Mesothelial cell of epicardium (in vitro differentiated cells): Measurements from ENCODE around the gene TCEA3. TPM values are rescaled to one million over a fixed set of nuclear protein-coding genes. Genes with fewer than 3 reads are reported as not detected.

Experiments used
- DNase-seq, 2 experiments: peaks; one replicate each; pipeline ENCODE4 v3.0.0; 2021; ENCODE audit warnings: low spot score in 2 of 2; ENCODE audit not compliant: unreplicated experiment in 2 of 2
- H3K27ac Mint-ChIP-seq: 2 replicates; pipeline ENCODE4 v1.8.0; 2021; ENCODE audit warnings: mixed read lengths
- H3K27me3 Mint-ChIP-seq: 2 replicates; pipeline ENCODE4 v1.8.0; 2021; ENCODE audit warnings: low read depth, mixed read lengths
- H3K36me3 Mint-ChIP-seq: 2 replicates; pipeline ENCODE4 v1.8.0; 2021; ENCODE audit warnings: mixed read lengths
- H3K4me1 Mint-ChIP-seq: 2 replicates; pipeline ENCODE4 v1.8.0; 2021; ENCODE audit warnings: mixed read lengths
- H3K4me3 Mint-ChIP-seq: 2 replicates; pipeline ENCODE4 v1.8.0; 2021; ENCODE audit warnings: mild to moderate bottlenecking, moderate library complexity, mixed read lengths
- H3K9me3 Mint-ChIP-seq: 2 replicates; pipeline ENCODE4 v1.8.0; 2021; ENCODE audit warnings: mixed read lengths
- total RNA-seq: library from RNA; stranded (reverse); gene quantifications from 3 replicates; pipeline ENCODE4 v1.2.1, GENCODE V29; 2021
- TF ChIP-seq, protein P1 (sequence below): fragments of 200-600 bp; sonication (generic); IDR thresholded peaks from one replicate; pipeline ENCODE4 v1.5.0; 2021; ENCODE audit warnings: antibody characterized with exemption; ENCODE audit not compliant: unreplicated experiment

TCEA3 gene
- total RNA-seq, 1 donor from 2014 or later: 10.0 TPM

DNA sequence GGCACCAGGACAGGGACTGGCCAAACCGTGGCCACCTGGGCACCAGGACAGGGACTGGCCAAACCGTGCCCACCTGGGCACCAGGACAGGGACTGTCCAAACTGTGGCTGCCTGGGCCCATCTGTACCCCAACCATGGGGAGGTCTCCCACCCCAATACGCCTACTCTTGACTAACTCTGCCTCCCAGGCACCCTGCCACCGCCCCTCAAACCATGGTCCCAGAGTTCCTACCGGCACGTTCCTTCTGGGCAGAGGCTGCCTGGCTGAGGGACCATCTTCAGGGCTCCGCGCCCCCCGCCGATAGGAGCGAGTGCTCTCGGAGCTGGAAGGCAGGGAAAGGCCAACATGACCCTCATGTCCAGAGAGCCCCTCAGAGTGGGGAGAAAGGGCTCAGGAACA is 6.3 kb upstream of the TCEA3 start:
- Mint-ChIP-seq H3K36me3 (peaks cover 62% of the 10 kb centered on the region), H3K4me3 (no peak overlapping the region), H3K9me3 (no peaks in the 10 kb centered on the region), H3K4me1 (no peaks in the 10 kb centered on the region), H3K27ac (no peak overlapping the region), H3K27me3 (peaks cover 6% of the 10 kb centered on the region)
- TF ChIP-seq, protein P1, sequence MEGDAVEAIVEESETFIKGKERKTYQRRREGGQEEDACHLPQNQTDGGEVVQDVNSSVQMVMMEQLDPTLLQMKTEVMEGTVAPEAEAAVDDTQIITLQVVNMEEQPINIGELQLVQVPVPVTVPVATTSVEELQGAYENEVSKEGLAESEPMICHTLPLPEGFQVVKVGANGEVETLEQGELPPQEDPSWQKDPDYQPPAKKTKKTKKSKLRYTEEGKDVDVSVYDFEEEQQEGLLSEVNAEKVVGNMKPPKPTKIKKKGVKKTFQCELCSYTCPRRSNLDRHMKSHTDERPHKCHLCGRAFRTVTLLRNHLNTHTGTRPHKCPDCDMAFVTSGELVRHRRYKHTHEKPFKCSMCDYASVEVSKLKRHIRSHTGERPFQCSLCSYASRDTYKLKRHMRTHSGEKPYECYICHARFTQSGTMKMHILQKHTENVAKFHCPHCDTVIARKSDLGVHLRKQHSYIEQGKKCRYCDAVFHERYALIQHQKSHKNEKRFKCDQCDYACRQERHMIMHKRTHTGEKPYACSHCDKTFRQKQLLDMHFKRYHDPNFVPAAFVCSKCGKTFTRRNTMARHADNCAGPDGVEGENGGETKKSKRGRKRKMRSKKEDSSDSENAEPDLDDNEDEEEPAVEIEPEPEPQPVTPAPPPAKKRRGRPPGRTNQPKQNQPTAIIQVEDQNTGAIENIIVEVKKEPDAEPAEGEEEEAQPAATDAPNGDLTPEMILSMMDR: no peak
- DNase-seq: no peak

DNA sequence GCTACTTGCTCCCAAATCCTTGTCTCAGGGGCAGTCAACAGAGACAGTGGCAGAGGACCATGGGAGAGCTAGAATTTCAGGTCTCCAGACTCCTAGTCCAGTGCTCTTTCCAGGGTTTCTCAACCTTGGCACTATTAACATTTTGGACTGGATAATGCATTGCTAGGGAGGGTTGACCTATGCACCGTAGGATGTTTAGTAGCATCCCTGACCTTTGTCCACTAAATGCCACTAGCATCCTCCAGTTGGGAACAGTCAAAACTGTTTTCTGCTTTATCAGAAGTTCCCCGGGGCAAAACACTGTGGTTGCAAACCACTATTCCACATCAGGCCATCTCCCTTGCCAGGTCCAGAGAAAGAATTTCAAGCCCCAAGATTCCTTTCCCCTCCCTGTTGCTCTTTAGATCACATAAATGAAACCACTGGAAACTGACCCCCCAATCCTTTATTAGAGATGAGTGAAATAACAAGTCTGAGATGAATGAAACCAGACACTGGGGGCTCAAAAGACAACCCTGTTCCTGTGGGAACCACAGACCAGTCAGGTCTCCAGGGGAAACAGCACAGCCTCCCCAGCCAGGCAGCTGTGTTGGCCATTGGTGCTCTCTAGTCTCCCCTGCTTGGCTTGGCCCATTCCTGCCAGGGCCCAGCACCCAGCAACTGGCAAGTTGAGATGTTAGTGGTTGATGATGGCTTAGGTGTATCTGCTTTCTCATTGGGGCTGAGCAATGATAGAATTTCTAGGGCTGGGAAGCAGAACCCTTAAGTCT is 3.8 kb upstream of the TCEA3 start:
- Mint-ChIP-seq H3K9me3 (no peaks in the 10 kb centered on the region), H3K4me1 (peaks cover 6% of the 10 kb centered on the region), H3K27me3 (peaks cover 22% of the 10 kb centered on the region), H3K27ac (no peak overlapping the region), H3K4me3 (no peak overlapping the region), H3K36me3 (peaks cover 45% of the 10 kb centered on the region)
- no peak for DNase-seq
- TF ChIP-seq, protein P1: no peak

DNA sequence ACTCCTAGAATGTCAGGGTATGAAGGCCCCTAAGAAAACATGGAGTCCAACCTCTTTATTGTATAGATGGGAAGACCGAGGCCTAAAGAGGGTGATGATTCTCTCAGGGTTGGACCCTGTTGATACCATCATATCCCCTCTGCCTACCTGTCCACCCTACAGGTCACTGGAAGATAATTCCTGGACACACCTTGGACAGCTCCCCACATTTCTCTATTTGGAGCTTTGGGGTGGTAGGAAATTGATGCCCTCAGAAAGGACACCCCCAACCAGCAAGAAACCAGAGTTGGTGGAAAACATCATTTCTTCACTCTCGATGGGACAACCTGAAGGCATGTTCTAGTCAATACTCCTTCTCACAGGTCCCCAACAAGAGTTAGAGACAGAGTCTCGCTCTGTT is 3.0 kb upstream of the TCEA3 start:
- peaks cover 11% of the 10 kb centered on the region for H3K4me1 Mint-ChIP-seq
- DNase-seq: no peak

GRCh38 chr1:23426828-23427227 is 2.3 kb upstream of the TCEA3 start:
- Mint-ChIP-seq H3K36me3 (peaks cover 35% of the 10 kb centered on the region), H3K9me3 (no peaks in the 10 kb centered on the region), H3K27ac (no peak overlapping the region), H3K4me1 (peaks cover 18% of the 10 kb centered on the region), H3K27me3 (peaks cover 29% of the 10 kb centered on the region), H3K4me3 (no peak overlapping the region)
- DNase-seq: no peak
- TF ChIP-seq, protein P1: no peak

More for the DNA sequence above, 3.0 kb upstream of the TCEA3 start:
- Mint-ChIP-seq H3K27me3 (peaks cover 26% of the 10 kb centered on the region), H3K27ac (no peak overlapping the region), H3K9me3 (no peaks in the 10 kb centered on the region), H3K36me3 (peaks cover 40% of the 10 kb centered on the region), H3K4me3 (no peak overlapping the region)
- TF ChIP-seq, protein P1: no peak

- Mint-ChIP-seq H3K36me3 (peaks cover 28% of the 10 kb centered on the region), H3K9me3 (no peaks in the 10 kb centered on the region), H3K4me1 (peaks cover 18% of the 10 kb centered on the region), H3K4me3 (peak overlapping the region; percentile 61), H3K27ac (no peak overlapping the region), H3K27me3 (peaks cover 29% of the 10 kb centered on the region)
- no peak for DNase-seq
- TF ChIP-seq, protein P1: no peak
Measured at GRCh38 chr1:23425193-23425494, 596 bp upstream of the TCEA3 start.
